Heart left ventricle (tissue), 16 donors: ENCODE results near the gene MPO. TPM values are rescaled to one million over a fixed set of nuclear protein-coding genes. Genes with fewer than 3 reads are reported as not detected.

Experiments
- ATAC-seq, 4 donors: fragments of 200-7000 bp; cut with Tn5 transposase; one replicate each; pipeline ENCODE4 v1.9.1; 2020 to 2022; ENCODE audit warnings: moderate library complexity in 4 of 4, mild to moderate bottlenecking in 3 of 4, moderate number of reproducible peaks in 1 of 4
- DNase-seq, 5 donors: peaks; one replicate each; pipeline ENCODE4 v3.0.0-alpha.2; 2020
- H3K27ac ChIP-seq, 12 donors: fragments of 200-600 bp; sonication (generic) in 4 of 12; one replicate each; pipeline versions ENCODE4 v1.5.0 to v1.8.0; 2016 to 2022; ENCODE audit warnings: mild to moderate bottlenecking in 2 of 12
- H3K27me3 ChIP-seq, 9 donors: fragments of 200-600 bp; sonication (generic) in 2 of 9; one replicate each; pipeline versions ENCODE4 v1.5.1 to v1.8.0; 2016 to 2022; ENCODE audit warnings: mild to moderate bottlenecking in 3 of 9
- H3K36me3 ChIP-seq, 9 donors: fragments of 200-600 bp; sonication (generic) in 2 of 9; one replicate each; pipeline versions ENCODE4 v1.5.0 to v1.8.0; 2018 to 2022; ENCODE audit warnings: mild to moderate bottlenecking in 2 of 9
- H3K4me1 ChIP-seq, 12 donors: fragments of 200-600 bp; sonication (generic) in 4 of 12; one replicate each; pipeline versions ENCODE4 v1.5.0 to v1.8.0; 2016 to 2022; ENCODE audit warnings: mild to moderate bottlenecking in 3 of 12
- H3K4me3 ChIP-seq, 12 donors: fragments of 200-600 bp; sonication (generic) in 4 of 12; one replicate each; pipeline versions ENCODE4 v1.5.0 to v1.8.0; 2017 to 2022; ENCODE audit warnings: mild to moderate bottlenecking in 9 of 12, moderate library complexity in 4 of 12
- H3K9me3 ChIP-seq, 12 donors: fragments of 200-600 bp; sonication (generic) in 4 of 12; one replicate each; pipeline versions ENCODE4 v1.5.0 to v1.8.0; 2016 to 2022; ENCODE audit warnings: mild to moderate bottlenecking in 1 of 12
- POLR2A ChIP-seq, 2 donors: fragments of 450-650 bp; IDR thresholded peaks; one replicate each; pipeline ENCODE4 v1.6.1; 2017; ENCODE audit warnings: antibody characterized with exemption in 2 of 2, mild to moderate bottlenecking in 2 of 2, moderate library complexity in 2 of 2
- WGBS, 4 donors: extraction: QIAGEN DNeasy Blood & Tissue Kit in 2 of 4; methylation state at CpG; one replicate each; pipeline versions ENCODE4 v1.1.5 to v1.1.7; 2013 to 2018; 5-methylcytosine and 5-hydroxymethylcytosine counted together
- intact Hi-C, 10 donors: fragments of 100-400 bp; cut with DNase I; formaldehyde crosslinking; loops; one replicate each; pipeline versions ENCODE4 v1.11.1 to v1.14.2; 2022
- polyA plus RNA-seq, 2 donors: library from polyadenylated mRNA; stranded (reverse); fragments of 200-250 nt; gene quantifications; one replicate each; pipeline ENCODE4 v1.2.3, GENCODE V29; 2013
- total RNA-seq, 9 donors: library from RNA; depleted of rRNA in 2 of 9; stranded (reverse); fragments of >200 nt in 2 of 9; fragmentation: NEBNext Ultra II Directional in 3 of 9; extraction: Animal tissue kit (Norgen Biotek cat#: 25700) in 3 of 9; gene quantifications; one replicate each; pipeline versions ENCODE4 v1.1.0 to v1.2.4, GENCODE V29; 2016 to 2023
- TF ChIP-seq, protein P1 (sequence below), 12 donors: fragments of 200-600 bp; sonication (generic) in 4 of 12; IDR thresholded peaks; one replicate each; pipeline versions ENCODE4 v1.5.0 to v1.8.0; 2018 to 2022; ENCODE audit warnings: antibody characterized with exemption in 12 of 12, mild to moderate bottlenecking in 5 of 12
- donor health status: ischemic (EF 13 %, LVEDD 7.1; RV severe dilation, severe dysfunction).
- donor health status: healthy with polysubstance abuse.
- donor health status: DM: no; HTN: yes; CAD: no.
- donor health status: DM: no; HTN: no; CAD: no.
- donor health status: ischemic (EF 25% LVEDD 6.9; RV normal size, moderate dysfunction).
- donor health status: ischemic (EF 25% LVEDD 5.7; RV mildly dilated, moderate dysfunction).
- donor health status: healthy.
- donor health status: DM: yes; HTN: yes; CAD: no.
- donor health status: ischemic (EF 35%, LVEDD 5.7; RV mildly dilated, moderate dysfunction).
- donor health status: nonischemic (EF 11% LVEDD 7.7; RV severe dilation, severe dysfunction).
- donor health status: DM: yes; HTN: yes; CAD: no.
- donor health status: PGD.
- donor health status: ischemic (EF 29% LVEDD 5.4; RV normal size, mild dysfunction).
- donor health status: nonischemic (EF 23%, LVEDD 6.1; RV moderate dilation, normal function).

Gene MPO
- total and polyA plus RNA-seq, 11 donors, result 0.11 to 2.8 (median 0.31) TPM; not detected in 4

DNA sequence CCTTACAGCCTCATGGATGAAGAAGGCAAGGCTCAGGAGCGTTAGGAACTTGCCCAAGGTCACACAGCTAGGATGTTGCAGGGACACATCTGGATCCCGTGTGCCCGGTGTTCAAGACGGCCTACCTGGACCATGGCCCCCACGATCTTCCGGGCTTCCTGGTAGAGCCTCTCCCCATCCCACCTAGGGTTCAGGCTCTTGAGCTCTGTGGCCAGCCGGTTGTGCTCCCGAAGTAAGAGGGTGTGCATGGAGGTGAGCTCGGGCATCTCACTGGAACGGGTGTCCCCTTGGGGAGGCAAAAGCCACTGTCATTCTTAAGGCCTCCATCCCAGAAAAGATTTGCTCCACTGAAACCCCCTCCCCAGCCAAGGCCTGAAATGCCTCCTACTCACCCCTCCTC, 5.3 kb downstream of the MPO start:
- H3K9me3 ChIP-seq, result no peaks in the 10 kb centered on the region
- H3K27me3 ChIP-seq, result peaks cover 0 to 18% (median 6%) of the 10 kb centered on the region in 9 donors
- WGBS, 4 donors, result 79 to 93% (median 87%) methylated on average over 6 to 10 of the region's 10 CpGs
- intact Hi-C loops, result loop anchor here in 1 of 10 donors (10.0 kb wide), 1 partner anchor 169 kb away; no protein-coding TSS in a partner anchor
- TF ChIP-seq, protein P1, sequence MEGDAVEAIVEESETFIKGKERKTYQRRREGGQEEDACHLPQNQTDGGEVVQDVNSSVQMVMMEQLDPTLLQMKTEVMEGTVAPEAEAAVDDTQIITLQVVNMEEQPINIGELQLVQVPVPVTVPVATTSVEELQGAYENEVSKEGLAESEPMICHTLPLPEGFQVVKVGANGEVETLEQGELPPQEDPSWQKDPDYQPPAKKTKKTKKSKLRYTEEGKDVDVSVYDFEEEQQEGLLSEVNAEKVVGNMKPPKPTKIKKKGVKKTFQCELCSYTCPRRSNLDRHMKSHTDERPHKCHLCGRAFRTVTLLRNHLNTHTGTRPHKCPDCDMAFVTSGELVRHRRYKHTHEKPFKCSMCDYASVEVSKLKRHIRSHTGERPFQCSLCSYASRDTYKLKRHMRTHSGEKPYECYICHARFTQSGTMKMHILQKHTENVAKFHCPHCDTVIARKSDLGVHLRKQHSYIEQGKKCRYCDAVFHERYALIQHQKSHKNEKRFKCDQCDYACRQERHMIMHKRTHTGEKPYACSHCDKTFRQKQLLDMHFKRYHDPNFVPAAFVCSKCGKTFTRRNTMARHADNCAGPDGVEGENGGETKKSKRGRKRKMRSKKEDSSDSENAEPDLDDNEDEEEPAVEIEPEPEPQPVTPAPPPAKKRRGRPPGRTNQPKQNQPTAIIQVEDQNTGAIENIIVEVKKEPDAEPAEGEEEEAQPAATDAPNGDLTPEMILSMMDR (IDR thresholded peaks at IDR 0.05), result no peak
- no peak for TF ChIP-seq POLR2A (IDR thresholded peaks at IDR 0.05)
- ATAC-seq (no peak), DNase-seq (no peak)
- H3K4me1 ChIP-seq, result peaks cover 0 to 15% (median 1%) of the 10 kb centered on the region in 12 donors
- H3K27ac ChIP-seq, result no peak overlapping the region
- no peak overlapping the region for H3K4me3 ChIP-seq
- no peaks in the 10 kb centered on the region for H3K36me3 ChIP-seq

DNA sequence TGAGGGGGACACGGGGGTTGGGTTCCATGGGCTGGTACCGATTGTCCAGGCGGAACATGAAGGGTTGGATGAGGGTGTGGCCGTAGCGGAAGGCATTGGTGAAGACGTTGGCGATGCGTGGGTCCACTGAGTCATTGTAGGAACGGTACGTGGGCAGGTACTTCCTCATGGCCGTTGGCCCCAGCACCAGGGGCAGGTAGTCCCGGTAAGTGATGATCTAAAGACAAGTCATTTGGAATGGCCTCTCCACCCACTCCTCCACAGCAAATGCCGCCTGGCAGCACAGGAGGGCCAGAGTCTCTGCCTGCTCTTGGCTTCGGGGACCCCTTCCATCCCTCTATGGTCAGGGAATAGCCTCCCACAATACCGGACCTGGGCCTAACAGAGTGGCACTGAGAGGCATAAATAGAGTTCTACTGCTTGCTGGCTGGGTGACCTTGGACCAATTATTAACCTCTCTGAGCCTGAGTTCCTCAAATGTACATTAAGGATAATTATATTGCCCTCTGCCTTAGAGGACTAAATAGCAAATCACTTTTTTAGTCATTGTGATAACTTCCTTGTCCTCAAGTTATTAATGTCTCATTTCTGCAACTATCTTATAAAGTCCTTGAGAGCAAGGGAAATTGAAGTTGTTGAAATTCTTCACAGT, 7.2 kb downstream of the MPO start:
- H3K4me1 ChIP-seq, result peaks cover 0 to 3% (median 0%) of the 10 kb centered on the region in 12 donors
- peaks cover 0 to 3% (median 1%) of the 10 kb centered on the region in 9 donors for H3K27me3 ChIP-seq
- no peaks in the 10 kb centered on the region for H3K9me3 ChIP-seq
- H3K27ac ChIP-seq, result no peak overlapping the region
- ATAC-seq, result no peak
- DNase-seq, result no peak
- WGBS, 4 donors, result 82 to 85% (median 82%) methylated on average over 14 to 15 of the region's 15 CpGs
- TF ChIP-seq POLR2A (IDR thresholded peaks at IDR 0.05), result no peak
- TF ChIP-seq, protein P1 (IDR thresholded peaks at IDR 0.05), result no peak
- intact Hi-C loops, result loop anchor here in 1 of 10 donors (10.0 kb wide), 1 partner anchor 171 kb away; no protein-coding TSS in a partner anchor
- no peaks in the 10 kb centered on the region for H3K36me3 ChIP-seq
- H3K4me3 ChIP-seq, result no peak overlapping the region

GRCh38 chr17:58272367-58273280, 8.1 kb downstream of the MPO start:
- no peaks in the 10 kb centered on the region for H3K4me1 ChIP-seq
- 76 to 82% (median 78%) methylated on average over 10 to 12 of the region's 12 CpGs for WGBS, 4 donors
- H3K9me3 ChIP-seq, result no peaks in the 10 kb centered on the region
- intact Hi-C loops, result loop anchor here in 1 of 10 donors (10.0 kb wide), 1 partner anchor 172 kb away; no protein-coding TSS in a partner anchor
- H3K4me3 ChIP-seq, result no peak overlapping the region
- H3K27me3 ChIP-seq, result peaks cover 0 to 13% (median 0%) of the 10 kb centered on the region in 9 donors
- no peak for TF ChIP-seq POLR2A (IDR thresholded peaks at IDR 0.05)
- TF ChIP-seq, protein P1 (IDR thresholded peaks at IDR 0.05), result no peak
- no peak for ATAC-seq
- no peaks in the 10 kb centered on the region for H3K36me3 ChIP-seq
- H3K27ac ChIP-seq, result no peak overlapping the region
- no peak for DNase-seq
